SK-N-MC (cell line): ENCODE measurements around the gene ISM1.

Experiments
- EZH2 ChIP-seq: fragments of 200-600 bp; sonication (generic); IDR thresholded peaks from one replicate; pipeline ENCODE4 v1.6.1; 2017; ENCODE audit warnings: antibody characterized with exemption
- POLR2AphosphoS5 ChIP-seq: IDR thresholded peaks from 2 replicates; pipeline ENCODE4 v1.6.1; 2012; ENCODE audit warnings: mild to moderate bottlenecking, low read depth, low read length, borderline replicate concordance

DNA sequence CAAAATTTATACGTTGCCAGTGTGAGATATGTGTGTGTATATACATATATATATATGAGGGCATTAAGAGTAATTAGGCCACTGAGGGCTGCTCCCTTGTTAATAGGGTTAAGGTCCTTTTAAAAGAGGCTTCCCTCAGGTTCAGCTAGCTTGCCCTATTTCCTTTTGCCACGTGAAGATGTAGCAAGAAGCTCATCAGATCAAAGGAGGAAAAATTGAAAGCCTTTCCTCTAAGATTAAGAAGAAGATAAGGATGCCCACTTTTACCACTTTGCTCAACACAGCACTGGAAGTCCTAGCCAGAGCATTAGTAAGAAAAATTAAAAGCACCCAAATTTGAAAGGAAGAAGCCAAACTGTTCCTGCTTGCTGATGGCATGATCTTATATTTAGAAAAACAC lies 33.2 kb upstream of the ISM1 start:
- TF ChIP-seq POLR2AphosphoS5 (no peak), EZH2 (no peak)
